Mesendoderm (in vitro differentiated cells): ENCODE measurements around the gene TNKS1BP1.

ENCODE experiments used
- DNase-seq: peaks from one replicate; pipeline ENCODE4 v3.0.0; 2013
- H2AK5ac ChIP-seq: 2 replicates; pipeline ENCODE4 v1.6.1; 2013; ENCODE audit warnings: low read length, inconsistent platforms
- H2BK120ac ChIP-seq: 2 replicates; pipeline ENCODE4 v1.6.1; 2013; ENCODE audit warnings: low read depth, mild to moderate bottlenecking, low read length, moderate library complexity, mixed read lengths
- H2BK15ac ChIP-seq: replicated peaks from 2 replicates; pipeline ENCODE4 v1.6.1; 2013; ENCODE audit warnings: low read depth, mild to moderate bottlenecking, moderate library complexity
- H2BK5ac ChIP-seq: 2 replicates; pipeline ENCODE4 v1.6.1; 2013; ENCODE audit warnings: low read length, inconsistent platforms
- H3K18ac ChIP-seq: 2 replicates; pipeline ENCODE4 v1.6.1; 2013; ENCODE audit warnings: mild to moderate bottlenecking, low read length, mixed read lengths
- H3K23ac ChIP-seq: one replicate; pipeline ENCODE4 v1.6.1; 2013; ENCODE audit warnings: low read length
- H3K27ac ChIP-seq: 2 replicates; pipeline ENCODE4 v1.5.1; 2013; ENCODE audit warnings: low read depth, mild to moderate bottlenecking, inconsistent platforms, low read length, moderate library complexity
- H3K27me3 ChIP-seq: 2 replicates; pipeline ENCODE4 v1.6.1; 2013; ENCODE audit warnings: low read length, control low read depth, mild to moderate bottlenecking, inconsistent platforms; ENCODE audit not compliant: insufficient read depth, poor library complexity
- H3K36me3 ChIP-seq: 2 replicates; pipeline ENCODE4 v1.6.1; 2013; ENCODE audit warnings: low read length, inconsistent platforms; ENCODE audit not compliant: control insufficient read depth, insufficient read depth
- H3K4ac ChIP-seq: one replicate; pipeline ENCODE4 v1.6.1; 2013; ENCODE audit warnings: low read depth, mild to moderate bottlenecking, low read length, moderate library complexity
- H3K4me1 ChIP-seq: 2 replicates; pipeline ENCODE4 v1.6.1; 2013; ENCODE audit warnings: low read depth, low read length, inconsistent platforms; ENCODE audit not compliant: control insufficient read depth
- H3K4me2 ChIP-seq: 2 replicates; pipeline ENCODE4 v1.6.1; 2013; ENCODE audit warnings: low read length
- H3K4me3 ChIP-seq: 2 replicates; pipeline ENCODE4 v1.5.1; 2013; ENCODE audit warnings: mild to moderate bottlenecking, low read length
- H3K56ac ChIP-seq: one replicate; pipeline ENCODE4 v1.6.1; 2013; ENCODE audit warnings: low read length
- H3K79me1 ChIP-seq: 2 replicates; pipeline ENCODE4 v1.6.1; 2013; ENCODE audit warnings: low read length, inconsistent platforms
- H3K79me2 ChIP-seq: 2 replicates; pipeline ENCODE4 v1.6.1; 2013; ENCODE audit warnings: mild to moderate bottlenecking, low read length; ENCODE audit not compliant: control insufficient read depth, insufficient read depth
- H3K9ac ChIP-seq: 2 replicates; pipeline ENCODE4 v1.6.1; 2013; ENCODE audit warnings: low read length, inconsistent platforms
- H4K5ac ChIP-seq: one replicate; pipeline ENCODE4 v1.6.1; 2013; ENCODE audit warnings: low read length
- H4K8ac ChIP-seq: one replicate; pipeline ENCODE4 v1.6.1; 2013; ENCODE audit warnings: low read depth, mild to moderate bottlenecking, control low read depth, low read length, moderate library complexity
- WGBS: extraction: QIAGEN DNeasy Blood & Tissue Kit; methylation state at CpG from one replicate; pipeline ENCODE4 v1.1.7; 2013; ENCODE audit warnings: low lambda C conversion rate, missing lambda C conversion rate; ENCODE audit not compliant: insufficient coverage; ENCODE audit errors: extremely low coverage; 5-methylcytosine and 5-hydroxymethylcytosine counted together

The TNKS1BP1 gene

DNA sequence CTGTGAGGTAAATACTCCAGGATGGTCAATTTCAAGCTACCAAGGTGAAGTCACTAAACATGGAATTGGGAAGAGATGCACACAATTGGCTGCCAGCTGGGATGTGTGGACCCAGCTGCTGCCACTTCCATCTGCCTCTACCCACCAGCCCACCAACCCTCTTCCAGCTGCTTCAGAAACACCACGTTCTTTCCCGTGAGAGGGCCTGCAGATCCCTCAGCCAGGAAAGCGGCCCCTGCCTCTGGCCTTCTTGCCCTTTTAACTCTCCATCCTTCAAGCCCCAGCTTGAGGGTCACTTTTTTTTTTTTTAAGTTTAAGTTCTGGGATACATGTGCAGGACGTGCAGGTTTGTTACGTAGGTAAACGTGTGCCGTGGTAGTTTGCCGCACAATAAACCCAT, 36.2 kb upstream of the TNKS1BP1 start:
- H3K79me1 ChIP-seq: no peaks in the 10 kb centered on the region
- H3K4me1 ChIP-seq: peaks cover 2% of the 10 kb centered on the region
- H3K4ac ChIP-seq: no peak overlapping the region
- H2BK15ac ChIP-seq: no peak overlapping the region
- no peak overlapping the region for H3K4me2 ChIP-seq
- H3K36me3 ChIP-seq: no peaks in the 10 kb centered on the region
- H3K56ac ChIP-seq: no peak overlapping the region
- no peak overlapping the region for H3K27ac ChIP-seq
- no peak overlapping the region for H3K9ac ChIP-seq
- H3K23ac ChIP-seq: no peak overlapping the region
- DNase-seq: no peak
- no peak overlapping the region for H3K4me3 ChIP-seq
- H3K79me2 ChIP-seq: no peaks in the 10 kb centered on the region
- no peak overlapping the region for H2AK5ac ChIP-seq
- H4K8ac ChIP-seq: no peak overlapping the region
- no peak overlapping the region for H3K18ac ChIP-seq
- H4K5ac ChIP-seq: no peak overlapping the region
- H2BK5ac ChIP-seq: no peak overlapping the region
- no CpG with 5 or more reads among the region's 8 CpGs for WGBS
- no peaks in the 10 kb centered on the region for H3K27me3 ChIP-seq
- no peak overlapping the region for H2BK120ac ChIP-seq

DNA sequence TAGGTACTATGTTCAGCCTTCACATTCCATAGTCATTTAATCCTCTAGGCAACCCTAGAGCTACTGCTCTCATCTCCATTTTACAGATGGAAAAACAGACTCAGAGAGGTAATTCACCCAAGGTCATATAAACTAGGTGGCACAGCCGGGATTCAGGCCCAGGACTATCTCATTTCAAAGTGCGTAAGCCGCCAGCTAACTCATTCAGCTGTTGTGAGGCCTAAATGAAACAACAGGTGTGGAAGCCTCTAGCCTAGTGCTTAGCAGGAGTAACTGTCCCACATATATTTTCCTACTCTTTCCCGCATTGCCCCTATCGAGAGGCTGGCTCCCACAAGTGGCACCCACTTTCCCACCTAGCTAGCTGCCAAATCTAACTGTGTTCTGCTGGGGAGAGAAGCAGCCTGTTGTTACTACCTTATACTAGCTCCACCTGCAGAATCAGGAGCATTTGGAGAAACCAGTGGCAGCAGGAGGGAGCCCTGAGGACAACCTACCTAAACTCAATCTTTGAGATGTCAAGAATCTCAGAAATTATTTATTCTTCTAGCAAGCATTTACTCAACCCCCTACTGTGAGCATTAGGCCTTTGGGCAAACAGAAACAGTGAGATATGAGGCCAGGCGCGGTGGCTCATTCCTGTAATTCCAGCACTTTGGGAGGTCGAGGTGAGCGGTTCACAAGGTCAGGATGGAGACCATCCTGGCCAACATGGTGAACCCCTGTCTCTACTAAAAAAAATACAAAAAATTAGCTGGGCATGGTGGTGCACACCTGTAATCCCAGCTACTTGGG, 35.3 kb upstream of the TNKS1BP1 start:
- Histone ChIP-seq H3K23ac (no peak overlapping the region), H3K56ac (no peak overlapping the region), H3K4me3 (no peak overlapping the region), H2BK5ac (no peak overlapping the region), H3K4me2 (no peak overlapping the region), H3K27ac (no peak overlapping the region), H3K79me1 (no peaks in the 10 kb centered on the region), H3K36me3 (no peaks in the 10 kb centered on the region), H3K79me2 (no peaks in the 10 kb centered on the region), H4K8ac (no peak overlapping the region), H3K18ac (no peak overlapping the region), H3K9ac (no peak overlapping the region), H3K4me1 (peaks cover 2% of the 10 kb centered on the region), H2BK120ac (no peak overlapping the region), H4K5ac (no peak overlapping the region), H3K4ac (no peak overlapping the region), H2AK5ac (no peak overlapping the region), H3K27me3 (no peaks in the 10 kb centered on the region), H2BK15ac (no peak overlapping the region)
- DNase-seq: peak; percentile 50
- WGBS: no CpG with 5 or more reads among the region's 9 CpGs

DNA sequence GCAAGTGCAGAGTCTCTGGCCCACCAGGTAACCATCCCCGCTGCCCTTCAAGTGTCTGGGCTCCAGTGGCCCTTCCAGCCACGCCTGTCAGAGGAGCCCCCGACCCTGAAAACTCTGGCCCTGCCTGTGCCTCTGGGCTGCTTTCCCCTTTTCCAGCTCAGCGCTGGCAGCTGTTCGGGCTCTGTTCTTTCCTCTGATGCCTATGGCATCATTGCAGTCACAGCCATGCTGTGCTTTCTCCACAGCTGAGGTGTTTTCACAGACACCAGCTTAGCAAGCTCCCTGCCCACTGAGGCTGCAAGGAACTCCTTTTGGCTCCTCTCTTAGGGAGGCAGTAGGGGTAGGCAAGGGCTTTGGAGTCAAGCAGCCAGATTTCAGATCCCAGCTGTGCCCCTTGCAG, 34.6 kb upstream of the TNKS1BP1 start:
- Histone ChIP-seq H3K4me3 (no peak overlapping the region), H2AK5ac (no peak overlapping the region), H3K4me1 (no peaks in the 10 kb centered on the region), H2BK15ac (no peak overlapping the region), H2BK5ac (no peak overlapping the region), H3K56ac (no peak overlapping the region), H3K9ac (no peak overlapping the region), H3K79me1 (no peaks in the 10 kb centered on the region), H3K27me3 (no peaks in the 10 kb centered on the region), H3K4ac (no peak overlapping the region), H2BK120ac (no peak overlapping the region), H3K4me2 (no peak overlapping the region), H3K36me3 (no peaks in the 10 kb centered on the region), H4K8ac (no peak overlapping the region), H3K27ac (no peak overlapping the region), H3K23ac (no peak overlapping the region), H3K79me2 (no peaks in the 10 kb centered on the region), H3K18ac (no peak overlapping the region), H4K5ac (no peak overlapping the region)
- no peak for DNase-seq
- no CpG with 5 or more reads among the region's 5 CpGs for WGBS

DNA sequence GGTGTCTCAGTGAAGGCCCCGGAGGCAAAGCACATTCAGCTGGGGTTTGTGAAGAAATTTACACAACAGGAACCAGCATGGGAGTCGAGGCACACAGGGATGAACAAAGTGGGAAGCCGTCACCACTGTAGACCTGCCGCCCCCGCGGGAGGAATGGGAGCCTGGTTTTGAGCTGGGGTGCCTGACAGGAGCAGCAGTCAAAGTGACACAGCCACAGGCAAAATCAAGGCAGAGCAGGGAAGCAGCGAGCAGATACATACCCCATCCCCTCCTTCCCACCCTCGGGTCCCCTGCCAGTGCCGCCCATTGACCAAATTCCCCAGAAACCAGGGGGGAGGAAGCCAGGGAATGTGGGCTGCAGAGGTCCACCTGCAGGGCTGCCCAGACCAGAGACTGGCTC, 34.2 kb upstream of the TNKS1BP1 start:
- no peak overlapping the region for H2BK120ac ChIP-seq
- H4K5ac ChIP-seq: no peak overlapping the region
- no peaks in the 10 kb centered on the region for H3K79me2 ChIP-seq
- no peak overlapping the region for H3K23ac ChIP-seq
- no peak overlapping the region for H3K27ac ChIP-seq
- no peak overlapping the region for H3K9ac ChIP-seq
- H3K56ac ChIP-seq: no peak overlapping the region
- no peaks in the 10 kb centered on the region for H3K36me3 ChIP-seq
- no peak overlapping the region for H4K8ac ChIP-seq
- H3K4me3 ChIP-seq: no peak overlapping the region
- no peaks in the 10 kb centered on the region for H3K79me1 ChIP-seq
- no peak overlapping the region for H2BK5ac ChIP-seq
- no peak for DNase-seq
- H3K4me1 ChIP-seq: no peaks in the 10 kb centered on the region
- no peak overlapping the region for H3K4ac ChIP-seq
- no peak overlapping the region for H2BK15ac ChIP-seq
- no peaks in the 10 kb centered on the region for H3K27me3 ChIP-seq
- no peak overlapping the region for H3K18ac ChIP-seq
- H3K4me2 ChIP-seq: no peak overlapping the region
- no peak overlapping the region for H2AK5ac ChIP-seq
- WGBS: no CpG with 5 or more reads among the region's 9 CpGs

DNA sequence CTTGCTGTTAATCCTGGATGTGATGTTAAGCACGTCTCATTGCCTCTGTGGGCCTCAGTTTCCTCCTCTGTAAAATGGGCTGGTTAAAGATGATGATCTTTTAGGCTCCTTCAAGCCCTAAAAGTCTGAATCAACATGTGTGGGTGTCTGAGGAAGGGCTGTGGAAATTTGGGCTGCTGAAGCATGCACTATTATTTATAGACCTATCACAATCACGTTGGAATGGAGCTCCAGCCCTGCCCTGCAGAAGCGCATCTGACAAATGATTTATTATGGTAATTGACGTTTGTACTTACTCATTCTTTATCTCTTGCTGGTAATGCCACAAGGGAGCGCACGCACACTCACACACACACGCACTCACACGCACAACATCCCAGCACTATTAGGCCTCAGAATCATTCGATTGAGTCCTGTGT, 33.8 kb upstream of the TNKS1BP1 start:
- no peak overlapping the region for H3K27ac ChIP-seq
- no peak overlapping the region for H4K8ac ChIP-seq
- H3K23ac ChIP-seq: no peak overlapping the region
- H3K4me1 ChIP-seq: no peaks in the 10 kb centered on the region
- no peak overlapping the region for H2AK5ac ChIP-seq
- no peak overlapping the region for H2BK5ac ChIP-seq
- no peak overlapping the region for H2BK15ac ChIP-seq
- no peaks in the 10 kb centered on the region for H3K36me3 ChIP-seq
- H3K27me3 ChIP-seq: no peaks in the 10 kb centered on the region
- no peak overlapping the region for H2BK120ac ChIP-seq
- no peak overlapping the region for H3K56ac ChIP-seq
- no peak overlapping the region for H3K4ac ChIP-seq
- H4K5ac ChIP-seq: no peak overlapping the region
- no peak overlapping the region for H3K18ac ChIP-seq
- no CpG with 5 or more reads among the region's 9 CpGs for WGBS
- DNase-seq: no peak
- no peak overlapping the region for H3K4me3 ChIP-seq
- no peak overlapping the region for H3K4me2 ChIP-seq
- H3K79me1 ChIP-seq: no peaks in the 10 kb centered on the region
- no peak overlapping the region for H3K9ac ChIP-seq
- H3K79me2 ChIP-seq: no peaks in the 10 kb centered on the region

DNA sequence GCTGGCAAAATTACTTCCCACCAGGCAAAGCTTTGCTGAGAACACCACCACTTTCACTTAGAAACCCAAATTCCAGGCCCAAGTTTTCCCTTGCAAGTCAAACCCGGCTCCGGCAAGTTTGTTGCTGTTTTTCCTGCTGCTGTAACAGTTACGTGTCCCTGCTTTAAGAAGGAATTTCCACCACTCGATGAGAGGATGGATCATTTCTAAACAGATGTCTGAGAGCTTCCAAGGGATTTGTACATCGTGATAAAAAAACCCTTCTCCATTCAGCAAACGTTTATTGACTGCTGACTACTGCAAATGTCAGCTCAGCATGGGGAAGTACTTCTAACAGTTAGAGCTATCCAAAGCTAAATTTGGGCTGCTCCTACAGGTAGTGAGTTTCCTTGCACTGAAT, 33.1 kb upstream of the TNKS1BP1 start:
- Histone ChIP-seq H3K23ac (no peak overlapping the region), H3K79me2 (no peaks in the 10 kb centered on the region), H4K5ac (no peak overlapping the region), H3K4me2 (no peak overlapping the region), H3K4me3 (no peak overlapping the region), H3K36me3 (no peaks in the 10 kb centered on the region), H3K4ac (no peak overlapping the region), H4K8ac (no peak overlapping the region), H3K79me1 (no peaks in the 10 kb centered on the region), H3K4me1 (peaks cover 2% of the 10 kb centered on the region), H2BK5ac (no peak overlapping the region), H2BK120ac (no peak overlapping the region), H2BK15ac (no peak overlapping the region), H3K27me3 (no peaks in the 10 kb centered on the region), H3K27ac (no peak overlapping the region), H3K18ac (no peak overlapping the region), H3K9ac (no peak overlapping the region), H3K56ac (no peak overlapping the region), H2AK5ac (no peak overlapping the region)
- DNase-seq: no peak
- no CpG with 5 or more reads among the region's 6 CpGs for WGBS
